Fibroblast of villous mesenchyme (primary cell): ENCODE measurements around the gene F13A1. TPM values are rescaled to one million over a fixed set of nuclear protein-coding genes. Genes with fewer than 3 reads are reported as not detected.

ENCODE experiments used
- DNase-seq: peaks from one replicate; pipeline ENCODE4 v3.0.0-alpha.2; 2010; ENCODE audit warnings: low read depth
- H3K4me3 ChIP-seq: 2 replicates; pipeline ENCODE4 v1.5.1; 2011; ENCODE audit warnings: low read depth, mild to moderate bottlenecking, low read length
- total RNA-seq: library from RNA; depleted of rRNA; stranded (reverse); fragments of >200 nt; gene quantifications from 2 replicates; pipeline ENCODE4 v1.2.3, GENCODE V29; 2012
- TF ChIP-seq, protein P1 (sequence below): IDR thresholded peaks from 2 replicates; pipeline ENCODE4 v1.5.1; 2012; ENCODE audit warnings: low read depth, mild to moderate bottlenecking, low read length; ENCODE audit not compliant: insufficient read depth

F13A1 gene
- total RNA-seq, 1 donor, result not detected

- no peak for DNase-seq
- TF ChIP-seq, protein P1, sequence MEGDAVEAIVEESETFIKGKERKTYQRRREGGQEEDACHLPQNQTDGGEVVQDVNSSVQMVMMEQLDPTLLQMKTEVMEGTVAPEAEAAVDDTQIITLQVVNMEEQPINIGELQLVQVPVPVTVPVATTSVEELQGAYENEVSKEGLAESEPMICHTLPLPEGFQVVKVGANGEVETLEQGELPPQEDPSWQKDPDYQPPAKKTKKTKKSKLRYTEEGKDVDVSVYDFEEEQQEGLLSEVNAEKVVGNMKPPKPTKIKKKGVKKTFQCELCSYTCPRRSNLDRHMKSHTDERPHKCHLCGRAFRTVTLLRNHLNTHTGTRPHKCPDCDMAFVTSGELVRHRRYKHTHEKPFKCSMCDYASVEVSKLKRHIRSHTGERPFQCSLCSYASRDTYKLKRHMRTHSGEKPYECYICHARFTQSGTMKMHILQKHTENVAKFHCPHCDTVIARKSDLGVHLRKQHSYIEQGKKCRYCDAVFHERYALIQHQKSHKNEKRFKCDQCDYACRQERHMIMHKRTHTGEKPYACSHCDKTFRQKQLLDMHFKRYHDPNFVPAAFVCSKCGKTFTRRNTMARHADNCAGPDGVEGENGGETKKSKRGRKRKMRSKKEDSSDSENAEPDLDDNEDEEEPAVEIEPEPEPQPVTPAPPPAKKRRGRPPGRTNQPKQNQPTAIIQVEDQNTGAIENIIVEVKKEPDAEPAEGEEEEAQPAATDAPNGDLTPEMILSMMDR, result no peak
These were observed 13.0 kb upstream of the F13A1 start for GRCh38 chr6:6333501-6333900.

DNA sequence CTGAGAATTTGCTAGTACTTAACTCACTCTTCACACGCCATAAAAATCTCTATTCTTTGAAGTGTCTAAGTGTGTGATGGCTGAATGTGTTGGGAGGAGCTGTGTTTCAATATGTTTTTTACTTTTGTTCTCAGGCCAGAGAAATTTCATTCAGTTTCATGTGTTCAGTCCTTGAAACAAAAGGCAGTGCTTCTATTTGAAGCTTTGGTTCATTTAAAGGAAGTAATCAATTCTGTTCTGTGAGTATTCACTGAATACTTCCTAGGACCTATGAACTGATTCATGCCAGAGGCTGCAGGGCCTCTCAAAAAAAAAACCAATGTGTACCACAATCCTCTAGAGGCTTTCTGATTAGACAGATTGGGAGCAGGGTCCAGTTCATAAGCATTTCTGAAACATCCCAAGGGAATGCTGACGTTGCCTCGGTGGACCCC lies 12.4 kb upstream of the F13A1 start:
- DNase-seq, result no peak
- no peak overlapping the region for H3K4me3 ChIP-seq
- TF ChIP-seq, protein P1, result no peak

More at GRCh38 chr6:6333501-6333900, 13.0 kb upstream of the F13A1 start:
- no peak overlapping the region for H3K4me3 ChIP-seq

- TF ChIP-seq, protein P1, result no peak
- DNase-seq, result no peak
- no peak overlapping the region for H3K4me3 ChIP-seq
These were observed 11.6 kb upstream of the F13A1 start for GRCh38 chr6:6331946-6332601.

DNA sequence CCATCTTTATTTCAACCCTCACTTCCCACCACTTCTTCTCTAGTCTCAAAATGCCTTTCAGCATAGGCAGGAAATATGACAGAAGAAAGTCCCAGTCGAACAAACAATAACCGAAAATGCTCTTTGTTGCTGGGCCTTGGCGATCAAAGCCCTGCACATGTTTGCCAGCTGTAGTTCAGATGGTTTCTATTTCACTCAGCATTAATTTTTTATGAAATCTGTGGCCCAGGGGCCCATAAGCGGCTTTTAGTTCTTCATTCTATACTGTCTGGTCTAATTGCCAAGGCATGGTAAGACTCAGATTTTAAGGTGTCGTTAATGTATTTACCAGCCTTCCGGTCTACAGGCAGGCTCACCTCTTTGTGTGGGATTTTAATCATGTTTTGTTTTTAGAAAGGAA lies 10.9 kb upstream of the F13A1 start:
- H3K4me3 ChIP-seq, result no peak overlapping the region
- TF ChIP-seq, protein P1, result no peak
- no peak for DNase-seq

DNA sequence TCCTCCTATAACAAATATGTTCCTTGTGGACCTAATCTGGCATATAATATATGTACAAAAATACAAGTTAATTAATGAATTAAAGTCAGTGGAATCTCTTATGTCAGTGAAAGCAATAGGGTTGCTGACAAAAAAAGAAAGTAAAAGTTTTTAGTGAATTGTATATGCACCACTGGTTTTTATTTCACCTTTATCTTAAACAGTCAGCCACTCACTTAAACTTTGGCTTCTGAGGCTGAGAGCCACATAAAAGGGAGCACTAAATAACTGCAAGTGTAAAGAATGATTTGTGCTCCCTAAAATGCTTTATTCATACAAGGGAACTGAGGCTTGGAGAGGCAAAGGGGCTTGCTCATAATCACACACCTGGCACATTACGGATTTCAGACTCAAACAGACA lies 9.9 kb upstream of the F13A1 start:
- no peak overlapping the region for H3K4me3 ChIP-seq
- TF ChIP-seq, protein P1, result no peak
- DNase-seq, result no peak

DNA sequence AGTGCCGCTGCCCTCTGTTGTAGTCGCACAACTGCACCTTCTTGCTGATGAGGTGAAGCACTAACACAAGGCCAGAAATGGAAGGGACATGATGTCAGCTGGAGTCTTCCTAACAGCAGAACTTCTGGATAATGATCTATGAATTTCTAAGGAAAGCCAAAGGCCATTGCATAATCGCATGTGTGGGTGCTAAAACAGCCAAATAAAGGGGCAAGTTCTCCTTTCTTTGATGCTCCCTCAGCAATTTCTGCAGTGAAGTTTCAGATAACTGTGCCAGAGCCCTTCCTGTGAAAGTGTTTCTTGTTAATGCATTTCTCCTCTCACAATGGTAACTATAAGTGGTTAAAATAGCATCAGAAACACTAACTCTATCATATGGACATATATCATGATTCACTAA lies 8.0 kb upstream of the F13A1 start:
- DNase-seq, result no peak
- H3K4me3 ChIP-seq, result no peak overlapping the region
- TF ChIP-seq, protein P1, result no peak

GRCh38 chr6:6323352-6323751 lies 2.9 kb upstream of the F13A1 start:
- H3K4me3 ChIP-seq, result no peak overlapping the region
- no peak for DNase-seq
- TF ChIP-seq, protein P1, result no peak
